H9 (cell line): ENCODE results near the gene PARP12. TPM values are rescaled to one million over a fixed set of nuclear protein-coding genes. Genes with fewer than 3 reads are reported as not detected.

ENCODE experiments used
- DNase-seq: peaks from one replicate; pipeline ENCODE4 v3.0.0-alpha.2; 2017
- H2AFZ ChIP-seq: one replicate; pipeline ENCODE4 v1.6.1; 2013; ENCODE audit warnings: mild to moderate bottlenecking, low read length, control low read depth, moderate library complexity
- H2AK5ac ChIP-seq: 2 replicates; pipeline ENCODE4 v1.6.1; 2013; ENCODE audit warnings: low read length, control low read depth, mixed read lengths; ENCODE audit not compliant: insufficient read length
- H2BK120ac ChIP-seq: one replicate; pipeline ENCODE4 v1.6.1; 2013; ENCODE audit warnings: low read depth, mild to moderate bottlenecking, low read length, control low read depth, inconsistent platforms; ENCODE audit not compliant: poor library complexity, severe bottlenecking
- H2BK12ac ChIP-seq: 2 replicates; pipeline ENCODE4 v1.6.1; 2013; ENCODE audit warnings: low read length, control low read depth, mixed read lengths, low read depth; ENCODE audit not compliant: insufficient read length
- H2BK15ac ChIP-seq: 2 replicates; pipeline ENCODE4 v1.6.1; 2013; ENCODE audit warnings: low read depth, low read length, control low read depth
- H2BK20ac ChIP-seq: one replicate; pipeline ENCODE4 v1.6.1; 2013; ENCODE audit warnings: low read depth, mild to moderate bottlenecking, low read length, control low read depth, inconsistent platforms; ENCODE audit not compliant: poor library complexity, severe bottlenecking
- H2BK5ac ChIP-seq: 2 replicates; pipeline ENCODE4 v1.6.1; 2013; ENCODE audit warnings: low read length, control low read depth, mixed read lengths; ENCODE audit not compliant: insufficient read length
- H3K14ac ChIP-seq: 2 replicates; pipeline ENCODE4 v1.6.1; 2013; ENCODE audit warnings: low read length, control low read depth; ENCODE audit not compliant: insufficient read depth
- H3K18ac ChIP-seq: 2 replicates; pipeline ENCODE4 v1.6.1; 2013; ENCODE audit warnings: low read depth, mild to moderate bottlenecking, mixed read lengths, low read length, control low read depth; ENCODE audit not compliant: insufficient read length
- H3K23ac ChIP-seq: 2 replicates; pipeline ENCODE4 v1.6.1; 2013; ENCODE audit warnings: low read length, control low read depth, mixed read lengths, low read depth; ENCODE audit not compliant: insufficient read length
- H3K23me2 ChIP-seq: 2 replicates; pipeline ENCODE4 v1.6.1; 2013; ENCODE audit warnings: low read depth, mild to moderate bottlenecking, mixed read lengths, low read length, control low read depth; ENCODE audit not compliant: insufficient read length, poor library complexity, severe bottlenecking
- H3K27ac ChIP-seq: 2 replicates; pipeline ENCODE4 v1.5.1; 2013; ENCODE audit warnings: low read length, control low read depth, mixed read lengths, low read depth; ENCODE audit not compliant: insufficient read length
- H3K27me3 ChIP-seq: 2 replicates; pipeline ENCODE4 v1.6.1; 2013; ENCODE audit warnings: low read length, control low read depth, inconsistent platforms; ENCODE audit not compliant: insufficient read depth
- H3K4ac ChIP-seq: 2 replicates; pipeline ENCODE4 v1.6.1; 2013; ENCODE audit warnings: low read depth, mild to moderate bottlenecking, control low read depth, inconsistent platforms, low read length, moderate library complexity
- H3K4me1 ChIP-seq: 2 replicates; pipeline ENCODE4 v1.6.1; 2013; ENCODE audit warnings: low read length, control low read depth, inconsistent platforms; ENCODE audit not compliant: insufficient read depth
- H3K4me2 ChIP-seq: 2 replicates; pipeline ENCODE4 v1.6.1; 2013; ENCODE audit warnings: low read length, control low read depth, mixed read lengths; ENCODE audit not compliant: insufficient read length, insufficient read depth
- H3K56ac ChIP-seq: 2 replicates; pipeline ENCODE4 v1.6.1; 2013; ENCODE audit warnings: low read depth, mild to moderate bottlenecking, mixed read lengths, low read length, control low read depth; ENCODE audit not compliant: insufficient read length
- H3K79me1 ChIP-seq: 2 replicates; pipeline ENCODE4 v1.6.1; 2013; ENCODE audit warnings: low read depth, mild to moderate bottlenecking, moderate library complexity, low read length, control low read depth, inconsistent platforms; ENCODE audit not compliant: insufficient read depth, poor library complexity, severe bottlenecking
- H3K79me2 ChIP-seq: 2 replicates; pipeline ENCODE4 v1.6.1; 2013; ENCODE audit warnings: low read length, control low read depth, inconsistent platforms; ENCODE audit not compliant: insufficient read depth
- H3K9ac ChIP-seq: 2 replicates; pipeline ENCODE4 v1.6.1; 2013; ENCODE audit warnings: low read length, control low read depth, mixed read lengths; ENCODE audit not compliant: insufficient read length; ENCODE audit errors: extremely low read depth
- H3K9me3 ChIP-seq: one replicate; pipeline ENCODE4 v1.6.1; 2013; ENCODE audit warnings: low read depth, low read length, inconsistent platforms; ENCODE audit not compliant: control insufficient read depth
- H3T11ph ChIP-seq: one replicate; pipeline ENCODE4 v1.6.1; 2013; ENCODE audit warnings: mild to moderate bottlenecking, low read length, control low read depth, inconsistent platforms
- H4K20me1 ChIP-seq: one replicate; pipeline ENCODE4 v1.6.1; 2013; ENCODE audit not compliant: control insufficient read depth, insufficient read length, insufficient read depth
- H4K5ac ChIP-seq: 2 replicates; pipeline ENCODE4 v1.6.1; 2013; ENCODE audit warnings: low read depth, mild to moderate bottlenecking, mixed read lengths, low read length, control low read depth; ENCODE audit not compliant: insufficient read length
- H4K8ac ChIP-seq: replicated peaks from 2 replicates; pipeline ENCODE4 v1.6.1; 2013; ENCODE audit warnings: low read length, control low read depth, mixed read lengths, low read depth; ENCODE audit not compliant: insufficient read length
- H4K91ac ChIP-seq: 2 replicates; pipeline ENCODE4 v1.6.1; 2013; ENCODE audit warnings: low read depth, mild to moderate bottlenecking, moderate library complexity, mixed read lengths, low read length, control low read depth; ENCODE audit not compliant: insufficient read length
- H3K27ac Mint-ChIP-seq, 3 experiments: 2 replicates in 2 of 3; 3 replicates in 1 of 3; pipeline ENCODE4 v1.8.0; 2020 to 2021; ENCODE audit warnings: mixed read lengths in 3 of 3, mild to moderate bottlenecking in 1 of 3, moderate library complexity in 1 of 3
- H3K27me3 Mint-ChIP-seq: 2 replicates; pipeline ENCODE4 v1.8.0; 2021; ENCODE audit warnings: low read depth, mild to moderate bottlenecking, moderate library complexity, mixed read lengths
- H3K36me3 Mint-ChIP-seq, 3 experiments: 2 replicates in 2 of 3; 3 replicates in 1 of 3; pipeline ENCODE4 v1.8.0; 2020 to 2021; ENCODE audit warnings: low read depth in 3 of 3, mixed read lengths in 3 of 3; ENCODE audit not compliant: insufficient read depth in 1 of 3
- H3K4me1 Mint-ChIP-seq, 2 experiments: 2 replicates each; pipeline ENCODE4 v1.8.0; 2020; ENCODE audit warnings: mixed read lengths in 2 of 2
- H3K4me3 Mint-ChIP-seq, 2 experiments: 2 replicates in 1 of 2; 3 replicates in 1 of 2; pipeline ENCODE4 v1.8.0; 2020 to 2021; ENCODE audit warnings: mild to moderate bottlenecking in 2 of 2, mixed read lengths in 2 of 2, moderate library complexity in 1 of 2
- H3K9me3 Mint-ChIP-seq, 2 experiments: 2 replicates in 1 of 2; 3 replicates in 1 of 2; pipeline ENCODE4 v1.8.0; 2020; ENCODE audit warnings: mild to moderate bottlenecking in 2 of 2, mixed read lengths in 2 of 2, moderate library complexity in 1 of 2
- CTCF ChIP-seq: fragments of 200-600 bp; sonication (generic); conservative IDR thresholded peaks from 3 replicates; pipeline ENCODE4 v1.8.0; 2021; ENCODE audit warnings: antibody characterized with exemption, mild to moderate bottlenecking
- WGBS: extraction: QIAGEN DNeasy Blood & Tissue Kit; methylation state at CpG from one replicate; pipeline ENCODE4 v1.1.7; 2013; ENCODE audit warnings: missing lambda C conversion rate, low lambda C conversion rate, mixed read lengths; ENCODE audit not compliant: insufficient read length; ENCODE audit errors: extremely low coverage; 5-methylcytosine and 5-hydroxymethylcytosine counted together
- total RNA-seq: library from RNA; stranded (reverse); gene quantifications from 2 replicates; pipeline ENCODE4 v1.2.1, GENCODE V29; 2021

PARP12 gene
- total RNA-seq, 1 experiment from 2014 or later = 11.8 TPM

GRCh38 chr7:139994356-139994755, 68.4 kb downstream of the PARP12 start:
- TF ChIP-seq CTCF = no peak
- Mint-ChIP-seq H3K4me1 (peaks cover 10 to 13% of the 10 kb centered on the region in 2 experiments), H3K4me3 (no peak overlapping the region), H3K9me3 (no peaks in the 10 kb centered on the region), H3K27me3 (peaks cover 3% of the 10 kb centered on the region; the same call in 1 of the 2 replicates), H3K36me3 (no peaks in the 10 kb centered on the region), H3K27ac (no peak overlapping the region)
- Histone ChIP-seq H4K5ac (no peak overlapping the region), H3K18ac (no peak overlapping the region), H2BK120ac (no peak overlapping the region), H3K9me3 (no peaks in the 10 kb centered on the region), H3K79me2 (no peaks in the 10 kb centered on the region), H3K56ac (no peak overlapping the region), H4K20me1 (no peaks in the 10 kb centered on the region), H3K9ac (no peak overlapping the region), H3K4me1 (no peaks in the 10 kb centered on the region), H2BK20ac (no peak overlapping the region), H3K27me3 (no peaks in the 10 kb centered on the region), H3K23me2 (no peaks in the 10 kb centered on the region), H3K23ac (no peak overlapping the region), H3K79me1 (no peaks in the 10 kb centered on the region), H2BK12ac (no peak overlapping the region), H3T11ph (no peak overlapping the region), H2BK5ac (no peak overlapping the region), H4K8ac (no peak overlapping the region), H3K27ac (no peak overlapping the region), H3K4me2 (no peak overlapping the region), H4K91ac (no peak overlapping the region), H3K14ac (no peak overlapping the region), H2AK5ac (no peak overlapping the region), H2AFZ (no peak overlapping the region), H3K4ac (no peak overlapping the region), H2BK15ac (no peak overlapping the region)
- WGBS = no CpG with 5 or more reads among the region's 1 CpG
- DNase-seq = no peak
